ENCODE data around the gene HOXA4.

- TF ChIP-seq POLR2A (IDR thresholded peaks at IDR 0.05) (no peak), CTCF (IDR thresholded peaks at IDR 0.05) (no peak), POLR2AphosphoS5 (IDR thresholded peaks at IDR 0.05) (no peak)
These were observed 43.7 kb upstream of the HOXA4 start, which contains the start of gene HOXA10 for GRCh38 chr7:27173956-27174873.
